Measurements from ENCODE around the gene INIP. TPM values are rescaled to one million over a fixed set of nuclear protein-coding genes. Genes with fewer than 3 reads are reported as not detected.

The INIP gene
- total and polyA plus RNA-seq, 12 donors: 4.5 to 18.9 (median 11.9) TPM

DNA sequence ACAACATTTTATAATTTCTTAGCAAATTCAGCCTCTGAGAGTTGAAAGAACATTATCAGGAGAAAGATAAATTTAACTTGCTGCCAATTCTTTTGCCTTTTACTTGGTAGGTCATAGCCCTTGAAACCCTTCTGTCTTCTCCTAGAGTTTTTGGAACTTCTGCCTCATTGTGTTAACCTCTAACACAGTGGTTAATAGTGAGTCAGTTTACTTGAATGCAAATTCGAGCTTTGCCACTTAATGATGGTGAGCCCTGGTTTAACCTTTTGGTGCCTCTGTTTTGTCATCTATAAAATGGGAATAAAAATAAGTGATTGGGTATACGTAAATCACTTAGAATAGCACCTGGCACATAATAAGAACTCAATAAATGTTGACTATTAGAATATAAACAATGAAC lies 1.8 kb upstream of the INIP start:
- H3K9me3 ChIP-seq: no peaks in the 10 kb centered on the region
- H3K27me3 ChIP-seq: no peaks in the 10 kb centered on the region
- peaks cover 6 to 17% (median 11%) of the 10 kb centered on the region in 9 donors for H3K4me1 ChIP-seq
- WGBS, 2 donors: 79 to 80% methylated on average over 2 of the region's 2 CpGs
- H3K36me3 ChIP-seq: peaks cover 0 to 15% (median 0%) of the 10 kb centered on the region in 9 donors
- no peak overlapping the region for H3K4me3 ChIP-seq
- H3K27ac ChIP-seq: peak overlapping the region in 1 of 10 donors; percentile 3
- intact Hi-C loops (cut with DNase I): loop anchor here in 6 of 10 donors (2.0 to 10.0 kb wide), 7 partner anchors 29 to 339 kb away; partner anchors contain the start of genes SNX30 (in 2 of the 6) and HSDL2 (in 1 of the 6)
- DNase-seq (no peak), ATAC-seq (no peak)
- TF ChIP-seq, protein P1, sequence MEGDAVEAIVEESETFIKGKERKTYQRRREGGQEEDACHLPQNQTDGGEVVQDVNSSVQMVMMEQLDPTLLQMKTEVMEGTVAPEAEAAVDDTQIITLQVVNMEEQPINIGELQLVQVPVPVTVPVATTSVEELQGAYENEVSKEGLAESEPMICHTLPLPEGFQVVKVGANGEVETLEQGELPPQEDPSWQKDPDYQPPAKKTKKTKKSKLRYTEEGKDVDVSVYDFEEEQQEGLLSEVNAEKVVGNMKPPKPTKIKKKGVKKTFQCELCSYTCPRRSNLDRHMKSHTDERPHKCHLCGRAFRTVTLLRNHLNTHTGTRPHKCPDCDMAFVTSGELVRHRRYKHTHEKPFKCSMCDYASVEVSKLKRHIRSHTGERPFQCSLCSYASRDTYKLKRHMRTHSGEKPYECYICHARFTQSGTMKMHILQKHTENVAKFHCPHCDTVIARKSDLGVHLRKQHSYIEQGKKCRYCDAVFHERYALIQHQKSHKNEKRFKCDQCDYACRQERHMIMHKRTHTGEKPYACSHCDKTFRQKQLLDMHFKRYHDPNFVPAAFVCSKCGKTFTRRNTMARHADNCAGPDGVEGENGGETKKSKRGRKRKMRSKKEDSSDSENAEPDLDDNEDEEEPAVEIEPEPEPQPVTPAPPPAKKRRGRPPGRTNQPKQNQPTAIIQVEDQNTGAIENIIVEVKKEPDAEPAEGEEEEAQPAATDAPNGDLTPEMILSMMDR (IDR thresholded peaks at IDR 0.05): no peak

DNA sequence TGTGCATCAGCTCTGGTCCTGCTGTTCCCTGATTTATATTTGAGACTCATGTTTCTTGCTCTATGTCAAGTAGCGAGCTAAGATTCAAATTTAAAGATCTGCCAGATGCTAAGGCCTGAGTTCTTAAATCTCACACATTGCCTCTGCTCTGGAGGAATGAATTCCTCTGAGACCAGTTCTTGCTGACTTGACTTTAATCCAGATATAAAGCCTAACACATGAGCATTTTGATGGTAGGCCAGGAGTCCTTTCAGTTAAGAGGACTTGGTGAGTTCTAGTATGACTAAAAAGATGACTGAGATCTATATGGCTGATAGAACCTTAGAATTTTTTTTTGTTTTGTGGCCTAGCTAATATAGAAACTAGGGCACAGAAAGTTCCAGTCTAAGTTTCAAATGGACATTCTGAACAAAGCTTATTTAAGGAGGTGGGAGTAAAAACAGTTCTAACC lies 1.3 kb upstream of the INIP start:
- WGBS, 2 donors: 80 to 84% methylated on average over 1 of the region's 1 CpG
- ATAC-seq (no peak), DNase-seq (no peak)
- TF ChIP-seq, protein P1 (IDR thresholded peaks at IDR 0.05): no peak
- Histone ChIP-seq H3K4me3 (no peak overlapping the region), H3K27me3 (no peaks in the 10 kb centered on the region), H3K4me1 (peaks cover 6 to 17% (median 11%) of the 10 kb centered on the region in 9 donors), H3K9me3 (no peaks in the 10 kb centered on the region), H3K27ac (peak overlapping the region in 2 of 10 donors; percentile 3 to 38), H3K36me3 (peaks cover 0 to 19% (median 0%) of the 10 kb centered on the region in 9 donors)
- intact Hi-C loops (cut with DNase I): loop anchor here in 6 of 10 donors (2.0 to 10.0 kb wide), 7 partner anchors 30 to 338 kb away; partner anchors contain the start of genes SNX30 (in 2 of the 6) and HSDL2 (in 1 of the 6)

DNA sequence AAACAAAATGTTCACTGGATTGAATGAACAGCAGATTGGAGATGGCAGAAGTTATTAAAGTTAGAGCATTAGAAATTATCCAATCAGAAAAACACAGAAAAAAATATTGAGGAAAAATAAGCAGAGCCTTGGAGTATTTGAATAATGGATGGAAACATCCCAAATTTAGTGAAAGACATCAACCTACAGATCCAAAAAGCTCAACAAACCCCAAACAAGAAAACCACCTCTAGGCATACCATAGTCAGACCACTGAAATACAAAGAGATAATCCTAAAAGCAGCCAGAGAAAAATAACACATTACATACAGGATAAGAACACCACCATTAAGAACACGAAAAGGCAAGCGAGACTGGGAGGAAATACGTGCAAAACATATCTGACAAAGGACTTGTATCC lies 5.2 kb downstream of the INIP start:
- TF ChIP-seq, protein P1 (IDR thresholded peaks at IDR 0.05): no peak
- ATAC-seq (no peak), DNase-seq (no peak)
- Histone ChIP-seq H3K27me3 (no peaks in the 10 kb centered on the region), H3K4me1 (peaks cover 6 to 20% (median 11%) of the 10 kb centered on the region in 9 donors), H3K4me3 (no peak overlapping the region), H3K36me3 (peaks cover 0 to 48% (median 9%) of the 10 kb centered on the region in 9 donors), H3K27ac (no peak overlapping the region), H3K9me3 (peaks cover 0 to 15% (median 0%) of the 10 kb centered on the region in 11 donors)
- WGBS, 2 donors: 97 to 98% methylated on average over 3 of the region's 3 CpGs
- intact Hi-C loops (cut with DNase I): loop anchor here in 1 of 10 donors (10.0 kb wide), 1 partner anchor 102 kb away; no protein-coding TSS in a partner anchor

- H3K9me3 ChIP-seq: peaks cover 0 to 15% (median 0%) of the 10 kb centered on the region in 11 donors
- H3K27me3 ChIP-seq: no peaks in the 10 kb centered on the region
- H3K4me1 ChIP-seq: peaks cover 0 to 9% (median 0%) of the 10 kb centered on the region in 9 donors
- ATAC-seq: no peak
- intact Hi-C loops (cut with DNase I): loop anchor here in 1 of 10 donors (10.0 kb wide), 1 partner anchor 104 kb away; no protein-coding TSS in a partner anchor
- no peak for DNase-seq
- TF ChIP-seq, protein P1 (IDR thresholded peaks at IDR 0.05): peak in 7 of 9 donors; percentile 46 to 64 (median 56)
- peaks cover 0 to 46% (median 9%) of the 10 kb centered on the region in 9 donors for H3K36me3 ChIP-seq
- no peak overlapping the region for H3K4me3 ChIP-seq
- WGBS, 2 donors: 72 to 73% methylated on average over 7 of the region's 7 CpGs
- no peak overlapping the region for H3K27ac ChIP-seq
These were observed 6.7 kb downstream of the INIP start for GRCh38 chr9:112711050-112711689.

Data from heart right ventricle (tissue), 16 donors.